Right cardiac atrium (tissue), 5 donors: ENCODE measurements around the gene RAD18. TPM values are rescaled to one million over a fixed set of nuclear protein-coding genes. Genes with fewer than 3 reads are reported as not detected.

ENCODE experiments used
- ATAC-seq, 2 donors: fragments of 200-7000 bp; cut with Tn5 transposase; one replicate each; pipeline versions ENCODE4 v1.8.0 to v1.9.1; 2020; ENCODE audit warnings: moderate library complexity in 2 of 2, mild to moderate bottlenecking in 1 of 2
- DNase-seq, 3 donors: peaks; one replicate each; pipeline ENCODE4 v3.0.0-alpha.2; 2020
- H3K27ac ChIP-seq: one replicate; pipeline ENCODE4 v1.5.1; 2013; ENCODE audit warnings: mild to moderate bottlenecking, low read length, control low read depth, moderate library complexity
- H3K27me3 ChIP-seq: one replicate; pipeline ENCODE4 v1.6.1; 2013; ENCODE audit not compliant: control insufficient read depth, insufficient read depth
- H3K4me1 ChIP-seq: one replicate; pipeline ENCODE4 v1.6.1; 2013; ENCODE audit warnings: low read length; ENCODE audit not compliant: control insufficient read depth, insufficient read depth
- H3K4me3 ChIP-seq: one replicate; pipeline ENCODE4 v1.5.1; 2013; ENCODE audit warnings: low read length, control low read depth
- H3K9me3 ChIP-seq: one replicate; pipeline ENCODE4 v1.6.1; 2013; ENCODE audit warnings: low read length; ENCODE audit not compliant: control insufficient read depth
- WGBS: extraction: QIAGEN DNeasy Blood & Tissue Kit; methylation state at CpG from one replicate; pipeline ENCODE4 v1.1.7; 2013; 5-methylcytosine and 5-hydroxymethylcytosine counted together
- intact Hi-C, 4 donors: fragments of 100-400 bp; cut with DNase I; formaldehyde crosslinking; loops; one replicate each; pipeline versions ENCODE4 v1.11.0 to v1.14.0; 2022 to 2023
- polyA plus RNA-seq: library from polyadenylated mRNA; stranded (reverse); fragments of 200-250 nt; gene quantifications from one replicate; pipeline ENCODE4 v1.2.3, GENCODE V29; 2013
- total RNA-seq, 4 donors: library from RNA; stranded (reverse); fragmentation: NEBNext Ultra II Directional; extraction: Animal tissue kit (Norgen Biotek cat#: 25700); gene quantifications; one replicate each; pipeline ENCODE4 v1.2.1, GENCODE V29; 2021
- donor health status: healthy with polysubstance abuse.
- donor health status: DM: no; HTN: yes; CAD: no.
- donor health status: DM: no; HTN: no; CAD: no.
- donor health status: DM: no; HTN: yes; CAD: no; lungs with severe emphysema.
- donor health status: DM: yes; HTN: yes; CAD: no.

The RAD18 gene
- total and polyA plus RNA-seq, 5 donors = 1.0 to 9.3 (median 3.6) TPM

GRCh38 chr3:8976540-8977182, 13.4 kb upstream of the RAD18 start:
- Histone ChIP-seq H3K4me1 (no peaks in the 10 kb centered on the region), H3K4me3 (no peak overlapping the region), H3K27ac (no peak overlapping the region), H3K9me3 (no peaks in the 10 kb centered on the region), H3K27me3 (no peaks in the 10 kb centered on the region)
- intact Hi-C loops = no loop called here
- no peak for ATAC-seq
- no peak for DNase-seq
- WGBS = 77% methylated on average over 6 of the region's 6 CpGs

- Histone ChIP-seq H3K9me3 (no peaks in the 10 kb centered on the region), H3K4me3 (no peak overlapping the region), H3K27ac (no peak overlapping the region), H3K27me3 (no peaks in the 10 kb centered on the region), H3K4me1 (no peaks in the 10 kb centered on the region)
- WGBS = 78% methylated on average over 11 of the region's 11 CpGs
- intact Hi-C loops = no loop called here
- DNase-seq = no peak
- no peak for ATAC-seq
Observed at GRCh38 chr3:8975081-8976020, 12.1 kb upstream of the RAD18 start.

- no peaks in the 10 kb centered on the region for H3K4me1 ChIP-seq
- H3K27me3 ChIP-seq = peaks cover 1% of the 10 kb centered on the region
- ATAC-seq (no peak), DNase-seq (no peak)
- 90% methylated on average over 2 of the region's 2 CpGs for WGBS
- H3K4me3 ChIP-seq = no peak overlapping the region
- intact Hi-C loops = loop anchor here in 3 of 4 donors (5.0 kb wide), 2 partner anchors 93 to 328 kb away; no protein-coding TSS in a partner anchor
- no peaks in the 10 kb centered on the region for H3K9me3 ChIP-seq
- H3K27ac ChIP-seq = no peak overlapping the region
Observed at GRCh38 chr3:8974458-8974857, 11.2 kb upstream of the RAD18 start.

- ATAC-seq = peak in 1 of 2 donors; percentile 33
- H3K4me3 ChIP-seq = no peak overlapping the region
Observed at GRCh38 chr3:8972639-8973038, 9.4 kb upstream of the RAD18 start.

GRCh38 chr3:8970971-8971589, 7.8 kb upstream of the RAD18 start:
- ATAC-seq (peak; percentile 38 to 68), DNase-seq (peak in 2 of 3 donors; percentile 46 to 65)
- peaks cover 3% of the 10 kb centered on the region for H3K27me3 ChIP-seq
- no peaks in the 10 kb centered on the region for H3K9me3 ChIP-seq
- H3K4me3 ChIP-seq = no peak overlapping the region
- no peaks in the 10 kb centered on the region for H3K4me1 ChIP-seq
- no peak overlapping the region for H3K27ac ChIP-seq
- WGBS = 2% methylated on average over 7 of the region's 7 CpGs
- intact Hi-C loops = loop anchor here (2.0 to 5.0 kb wide), 4 partner anchors 96 to 334 kb away; no protein-coding TSS in a partner anchor

More at GRCh38 chr3:8972639-8973038, 9.4 kb upstream of the RAD18 start:
- no peaks in the 10 kb centered on the region for H3K9me3 ChIP-seq
- DNase-seq = no peak
- intact Hi-C loops = loop anchor here in 3 of 4 donors (5.0 kb wide), 2 partner anchors 95 to 330 kb away; no protein-coding TSS in a partner anchor
- peaks cover 3% of the 10 kb centered on the region for H3K27me3 ChIP-seq
- WGBS = 90% methylated on average over 2 of the region's 2 CpGs
- H3K4me1 ChIP-seq = no peaks in the 10 kb centered on the region
- H3K27ac ChIP-seq = no peak overlapping the region

- DNase-seq (no peak), ATAC-seq (no peak)
- intact Hi-C loops = no loop called here
Observed at GRCh38 chr3:8969241-8969640, 6.0 kb upstream of the RAD18 start.

GRCh38 chr3:8968375-8968882, 5.2 kb upstream of the RAD18 start:
- DNase-seq (no peak), ATAC-seq (no peak)
- Histone ChIP-seq H3K27me3 (peaks cover 3% of the 10 kb centered on the region), H3K27ac (no peak overlapping the region), H3K4me1 (no peaks in the 10 kb centered on the region), H3K4me3 (no peak overlapping the region), H3K9me3 (no peaks in the 10 kb centered on the region)
- WGBS = 71% methylated on average over 5 of the region's 5 CpGs
- intact Hi-C loops = no loop called here

More at GRCh38 chr3:8969241-8969640, 6.0 kb upstream of the RAD18 start:
- Histone ChIP-seq H3K27me3 (peaks cover 3% of the 10 kb centered on the region), H3K4me1 (no peaks in the 10 kb centered on the region), H3K9me3 (no peaks in the 10 kb centered on the region), H3K4me3 (no peak overlapping the region), H3K27ac (no peak overlapping the region)
- WGBS = 74% methylated on average over 4 of the region's 4 CpGs

- Histone ChIP-seq H3K27ac (no peak overlapping the region), H3K9me3 (no peaks in the 10 kb centered on the region), H3K27me3 (peaks cover 3% of the 10 kb centered on the region), H3K4me1 (peaks cover 1% of the 10 kb centered on the region), H3K4me3 (no peak overlapping the region)
- ATAC-seq (no peak), DNase-seq (no peak)
- intact Hi-C loops = no loop called here
- WGBS = 84% methylated on average over 5 of the region's 5 CpGs
Observed at GRCh38 chr3:8967553-8967952, 4.3 kb upstream of the RAD18 start.

GRCh38 chr3:8966820-8967348, 3.6 kb upstream of the RAD18 start:
- ATAC-seq (no peak), DNase-seq (no peak)
- WGBS = 60% methylated on average over 3 of the region's 3 CpGs
- intact Hi-C loops = no loop called here
- Histone ChIP-seq H3K9me3 (no peaks in the 10 kb centered on the region), H3K27me3 (peaks cover 3% of the 10 kb centered on the region), H3K4me3 (no peak overlapping the region), H3K27ac (no peak overlapping the region), H3K4me1 (peaks cover 3% of the 10 kb centered on the region)

- DNase-seq (no peak), ATAC-seq (no peak)
- no peak overlapping the region for H3K27ac ChIP-seq
- H3K9me3 ChIP-seq = no peaks in the 10 kb centered on the region
- intact Hi-C loops = no loop called here
- WGBS = 89% methylated on average over 2 of the region's 2 CpGs
- peaks cover 3% of the 10 kb centered on the region for H3K27me3 ChIP-seq
- no peak overlapping the region for H3K4me3 ChIP-seq
- peaks cover 3% of the 10 kb centered on the region for H3K4me1 ChIP-seq
Observed at GRCh38 chr3:8966150-8966819, 3.0 kb upstream of the RAD18 start.
